K562 (cell line): ENCODE results near the gene SNAPC2. TPM values are rescaled to one million over a fixed set of nuclear protein-coding genes. Genes with fewer than 3 reads are reported as not detected.

Experiments
- ARID1B ChIP-seq: fragments of 450-650 bp; IDR thresholded peaks from 2 replicates; pipeline ENCODE4 v1.6.1; 2016; ENCODE audit warnings: antibody characterized with exemption, mild to moderate bottlenecking, inconsistent platforms
- BMI1 ChIP-seq: fragments of 150-350 bp; IDR thresholded peaks from 2 replicates; pipeline ENCODE4 v1.6.1; 2014; ENCODE audit warnings: low read length
- EP300 ChIP-seq: IDR thresholded peaks from 2 replicates; pipeline ENCODE4 v1.6.1; 2012; ENCODE audit warnings: low read length, improper control_type of control experiment
- FOXK1 ChIP-seq: sonication (generic); formaldehyde crosslinking; IDR thresholded peaks from 2 replicates; pipeline ENCODE4 v1.8.0; 2022; ENCODE audit warnings: missing genetic modification reagents, mild to moderate bottlenecking, borderline replicate concordance
- FOXO4 ChIP-seq: fragments of 450-650 bp; formaldehyde crosslinking; IDR thresholded peaks from 2 replicates; pipeline ENCODE4 v1.4.0; 2020; ENCODE audit warnings: mild to moderate bottlenecking, moderate library complexity
- HNRNPH1 ChIP-seq: fragments of 200-400 bp; formaldehyde crosslinking; optimal IDR thresholded peaks from 2 replicates; pipeline ENCODE3; 2017; ENCODE audit warnings: low read depth, mild to moderate bottlenecking, low read length, moderate library complexity
- HOMEZ ChIP-seq: fragments of 250-450 bp; sonication (Bioruptor Pico); IDR thresholded peaks from 2 replicates; pipeline ENCODE4 v1.4.0; 2020; ENCODE audit warnings: mild to moderate bottlenecking, moderate library complexity
- HSF4 ChIP-seq: fragments of 250-450 bp; sonication (Bioruptor Pico); IDR thresholded peaks from 2 replicates; pipeline ENCODE4 v2.1.2; 2022; ENCODE audit warnings: mild to moderate bottlenecking, moderate library complexity, borderline replicate concordance
- NR3C1 ChIP-seq: sonication (generic); formaldehyde crosslinking; IDR thresholded peaks from 2 replicates; pipeline ENCODE4 v1.8.1; 2022; ENCODE audit warnings: missing genetic modification reagents
- ZNF239 ChIP-seq: fragments of 250-450 bp; sonication (Bioruptor Pico); IDR thresholded peaks from 2 replicates; pipeline ENCODE4 v1.4.0; 2020; ENCODE audit warnings: mild to moderate bottlenecking
- polyA plus RNA-seq, 8 experiments: library from polyadenylated mRNA; depleted of rRNA in 4 of 8; stranded (reverse) in 5 of 8; unstranded in 3 of 8; fragments of >200 nt; fragmentation: Nextera tagmentation in 2 of 8; fragmentation: Illumina TruSeq in 1 of 8; extraction: Ambion mirVana in 2 of 8; extraction: Trizol in 1 of 8; gene quantifications; 2 replicates each; pipeline versions ENCODE4 v1.2.1 to v1.2.3, GENCODE V29; 2011 to 2014; ENCODE audit warnings: inconsistent platforms in 1 of 8, missing spikeins in 1 of 8
- total RNA-seq, 7 experiments: library from RNA; depleted of rRNA in 6 of 7; stranded (reverse); fragments of >200 nt in 6 of 7; fragmentation: Illumina TruSeq in 2 of 7; extraction: Trizol in 2 of 7; gene quantifications; 2 replicates each; pipeline versions ENCODE4 v1.2.1 to v1.2.3, GENCODE V29; 2011 to 2021; ENCODE audit warnings: low replicate concordance in 1 of 7
- TF ChIP-seq, protein P1 (sequence below): fragments of 150-350 bp; conservative IDR thresholded peaks from 2 replicates; pipeline ENCODE4 v1.6.1; 2014; ENCODE audit warnings: low read length
- TF ChIP-seq, protein P2 (sequence below): sonication (generic); formaldehyde crosslinking; IDR thresholded peaks from 2 replicates; pipeline ENCODE4 v1.4.0; 2020; ENCODE audit warnings: mild to moderate bottlenecking, missing genetic modification reagents
- TF ChIP-seq, protein P3 (sequence below): fragments of 250-450 bp; sonication (Bioruptor Pico); IDR thresholded peaks from 2 replicates; pipeline ENCODE4 v1.4.0; 2020; ENCODE audit warnings: mild to moderate bottlenecking, moderate library complexity
- TF ChIP-seq, protein P4 (sequence below), 2 experiments: fragments of 450-650 bp in 1 of 2; sonication (generic) in 1 of 2; formaldehyde crosslinking; conservative IDR thresholded peaks; 2 replicates each; pipeline versions ENCODE4 v1.4.0 to v1.8.1; 2020 to 2022; ENCODE audit warnings: mild to moderate bottlenecking in 1 of 2, missing genetic modification reagents in 1 of 2

The SNAPC2 gene
- total and polyA plus RNA-seq, 9 of the 15 experiments (the other 6 are each of a cell fraction or from before 2014, with no cell fraction given), result 0.59 to 45.1 (median 15.3) TPM

- TF ChIP-seq EP300, result no peak
- TF ChIP-seq, protein P1, sequence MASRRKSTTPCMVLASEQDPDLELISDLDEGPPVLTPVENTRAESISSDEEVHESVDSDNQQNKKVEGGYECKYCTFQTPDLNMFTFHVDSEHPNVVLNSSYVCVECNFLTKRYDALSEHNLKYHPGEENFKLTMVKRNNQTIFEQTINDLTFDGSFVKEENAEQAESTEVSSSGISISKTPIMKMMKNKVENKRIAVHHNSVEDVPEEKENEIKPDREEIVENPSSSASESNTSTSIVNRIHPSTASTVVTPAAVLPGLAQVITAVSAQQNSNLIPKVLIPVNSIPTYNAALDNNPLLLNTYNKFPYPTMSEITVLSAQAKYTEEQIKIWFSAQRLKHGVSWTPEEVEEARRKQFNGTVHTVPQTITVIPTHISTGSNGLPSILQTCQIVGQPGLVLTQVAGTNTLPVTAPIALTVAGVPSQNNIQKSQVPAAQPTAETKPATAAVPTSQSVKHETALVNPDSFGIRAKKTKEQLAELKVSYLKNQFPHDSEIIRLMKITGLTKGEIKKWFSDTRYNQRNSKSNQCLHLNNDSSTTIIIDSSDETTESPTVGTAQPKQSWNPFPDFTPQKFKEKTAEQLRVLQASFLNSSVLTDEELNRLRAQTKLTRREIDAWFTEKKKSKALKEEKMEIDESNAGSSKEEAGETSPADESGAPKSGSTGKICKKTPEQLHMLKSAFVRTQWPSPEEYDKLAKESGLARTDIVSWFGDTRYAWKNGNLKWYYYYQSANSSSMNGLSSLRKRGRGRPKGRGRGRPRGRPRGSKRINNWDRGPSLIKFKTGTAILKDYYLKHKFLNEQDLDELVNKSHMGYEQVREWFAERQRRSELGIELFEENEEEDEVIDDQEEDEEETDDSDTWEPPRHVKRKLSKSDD, result no peak
- TF ChIP-seq, protein P2, sequence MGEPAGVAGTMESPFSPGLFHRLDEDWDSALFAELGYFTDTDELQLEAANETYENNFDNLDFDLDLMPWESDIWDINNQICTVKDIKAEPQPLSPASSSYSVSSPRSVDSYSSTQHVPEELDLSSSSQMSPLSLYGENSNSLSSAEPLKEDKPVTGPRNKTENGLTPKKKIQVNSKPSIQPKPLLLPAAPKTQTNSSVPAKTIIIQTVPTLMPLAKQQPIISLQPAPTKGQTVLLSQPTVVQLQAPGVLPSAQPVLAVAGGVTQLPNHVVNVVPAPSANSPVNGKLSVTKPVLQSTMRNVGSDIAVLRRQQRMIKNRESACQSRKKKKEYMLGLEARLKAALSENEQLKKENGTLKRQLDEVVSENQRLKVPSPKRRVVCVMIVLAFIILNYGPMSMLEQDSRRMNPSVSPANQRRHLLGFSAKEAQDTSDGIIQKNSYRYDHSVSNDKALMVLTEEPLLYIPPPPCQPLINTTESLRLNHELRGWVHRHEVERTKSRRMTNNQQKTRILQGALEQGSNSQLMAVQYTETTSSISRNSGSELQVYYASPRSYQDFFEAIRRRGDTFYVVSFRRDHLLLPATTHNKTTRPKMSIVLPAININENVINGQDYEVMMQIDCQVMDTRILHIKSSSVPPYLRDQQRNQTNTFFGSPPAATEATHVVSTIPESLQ (CRISPR knock-in tag), result 0 out of 2 replicates have a peak, but pooled peaks have one; percentile 45
- TF ChIP-seq NR3C1 (CRISPR knock-in tag), result no peak
- no peak for TF ChIP-seq HNRNPH1
- TF ChIP-seq, protein P3, sequence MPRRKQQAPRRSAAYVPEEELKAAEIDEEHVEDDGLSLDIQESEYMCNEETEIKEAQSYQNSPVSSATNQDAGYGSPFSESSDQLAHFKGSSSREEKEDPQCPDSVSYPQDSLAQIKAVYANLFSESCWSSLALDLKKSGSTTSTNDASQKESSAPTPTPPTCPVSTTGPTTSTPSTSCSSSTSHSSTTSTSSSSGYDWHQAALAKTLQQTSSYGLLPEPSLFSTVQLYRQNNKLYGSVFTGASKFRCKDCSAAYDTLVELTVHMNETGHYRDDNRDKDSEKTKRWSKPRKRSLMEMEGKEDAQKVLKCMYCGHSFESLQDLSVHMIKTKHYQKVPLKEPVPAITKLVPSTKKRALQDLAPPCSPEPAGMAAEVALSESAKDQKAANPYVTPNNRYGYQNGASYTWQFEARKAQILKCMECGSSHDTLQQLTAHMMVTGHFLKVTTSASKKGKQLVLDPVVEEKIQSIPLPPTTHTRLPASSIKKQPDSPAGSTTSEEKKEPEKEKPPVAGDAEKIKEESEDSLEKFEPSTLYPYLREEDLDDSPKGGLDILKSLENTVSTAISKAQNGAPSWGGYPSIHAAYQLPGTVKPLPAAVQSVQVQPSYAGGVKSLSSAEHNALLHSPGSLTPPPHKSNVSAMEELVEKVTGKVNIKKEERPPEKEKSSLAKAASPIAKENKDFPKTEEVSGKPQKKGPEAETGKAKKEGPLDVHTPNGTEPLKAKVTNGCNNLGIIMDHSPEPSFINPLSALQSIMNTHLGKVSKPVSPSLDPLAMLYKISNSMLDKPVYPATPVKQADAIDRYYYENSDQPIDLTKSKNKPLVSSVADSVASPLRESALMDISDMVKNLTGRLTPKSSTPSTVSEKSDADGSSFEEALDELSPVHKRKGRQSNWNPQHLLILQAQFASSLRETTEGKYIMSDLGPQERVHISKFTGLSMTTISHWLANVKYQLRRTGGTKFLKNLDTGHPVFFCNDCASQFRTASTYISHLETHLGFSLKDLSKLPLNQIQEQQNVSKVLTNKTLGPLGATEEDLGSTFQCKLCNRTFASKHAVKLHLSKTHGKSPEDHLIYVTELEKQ (CRISPR knock-in tag), result no peak
- TF ChIP-seq HOMEZ (CRISPR knock-in tag), result no peak
- TF ChIP-seq FOXO4 (CRISPR knock-in tag), result no peak
- no peak for TF ChIP-seq BMI1
- TF ChIP-seq, protein P4, sequence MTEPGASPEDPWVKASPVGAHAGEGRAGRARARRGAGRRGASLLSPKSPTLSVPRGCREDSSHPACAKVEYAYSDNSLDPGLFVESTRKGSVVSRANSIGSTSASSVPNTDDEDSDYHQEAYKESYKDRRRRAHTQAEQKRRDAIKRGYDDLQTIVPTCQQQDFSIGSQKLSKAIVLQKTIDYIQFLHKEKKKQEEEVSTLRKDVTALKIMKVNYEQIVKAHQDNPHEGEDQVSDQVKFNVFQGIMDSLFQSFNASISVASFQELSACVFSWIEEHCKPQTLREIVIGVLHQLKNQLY (CRISPR knock-in tag; conservative IDR thresholded peaks at IDR 0.05), result no peak
- TF ChIP-seq ARID1B, result no peak
- TF ChIP-seq FOXK1, result no peak
- no peak for TF ChIP-seq HSF4
- no peak for TF ChIP-seq ZNF239 (CRISPR knock-in tag)
These were observed 16.7 kb upstream of the SNAPC2 start, which contains the start of gene MAP2K7 (continued) for GRCh38 chr19:7903244-7904073.
